HG03442 (cell line): Measurements from ENCODE around the gene OR14J1.
"Not testable (repeated sequence)": the region's sequence is repeated elsewhere in the genome, so short reads cannot be mapped to it uniquely, and the experiment has no call there.

ENCODE experiments used
- ATAC-seq: cut with Tn5 transposase; IDR thresholded peaks from one replicate; pipeline ENCODE4 v1.9.1; 2021; ENCODE audit warnings: mild to moderate bottlenecking, moderate library complexity; ENCODE audit not compliant: unreplicated experiment

Gene OR14J1

DNA sequence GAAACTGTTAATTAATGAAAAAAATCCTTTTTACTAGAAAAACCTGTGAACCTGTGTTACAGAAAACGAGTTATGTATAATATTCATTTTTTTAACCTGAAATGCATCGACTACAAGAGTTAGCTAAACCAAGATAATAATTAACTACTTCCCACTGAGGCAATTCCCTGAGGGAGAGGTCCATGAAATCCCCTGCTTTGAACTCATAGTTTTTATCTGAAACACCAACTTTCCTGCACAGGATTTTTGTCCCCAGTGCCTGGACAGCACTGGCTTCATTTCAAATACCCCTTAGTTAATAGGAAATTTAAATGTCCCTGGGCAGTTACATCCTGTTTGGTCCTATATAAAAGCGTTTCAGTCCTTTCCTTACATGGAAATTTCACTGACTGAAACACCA is at the start of gene OR14J1:
Gene OR14J1 (plus strand): TSS at position 386 of the 400 bp plus-strand sequence. CDS start 4,989 bp downstream, outside the sequence.
- ATAC-seq, result no peak

- no peak for ATAC-seq
Measured at GRCh38 chr6:29251736-29252135, 49.8 kb upstream of the OR14J1 start.

GRCh38 chr6:29255530-29255929 is 46.0 kb upstream of the OR14J1 start:
- no peak for ATAC-seq

GRCh38 chr6:29259721-29260120 is 41.8 kb upstream of the OR14J1 start:
- ATAC-seq, result no peak

DNA sequence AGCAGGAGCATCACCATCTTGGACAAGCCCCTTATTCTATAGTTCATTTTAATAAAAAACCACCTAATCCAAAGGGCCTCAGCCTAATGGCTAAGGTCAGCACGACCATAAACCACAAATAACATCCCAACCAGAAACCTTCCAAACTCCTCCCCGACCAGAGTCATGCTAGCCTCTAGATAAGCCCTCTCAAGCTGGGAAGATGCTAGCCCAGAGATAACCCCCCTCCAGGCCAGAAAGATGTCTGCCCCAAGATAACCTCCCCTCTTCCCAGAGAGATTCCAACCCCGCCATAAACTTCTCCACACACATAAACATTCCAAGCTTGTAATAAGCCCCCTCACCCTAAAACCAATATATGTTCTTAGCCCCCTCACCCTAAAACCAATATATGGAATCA is 38.5 kb upstream of the OR14J1 start:
- ATAC-seq, result no peak

- ATAC-seq, result no peak
Measured at GRCh38 chr6:29294499-29294914, 7.0 kb upstream of the OR14J1 start.

- ATAC-seq, result no peak
Measured at GRCh38 chr6:29295181-29295585, 6.3 kb upstream of the OR14J1 start.

DNA sequence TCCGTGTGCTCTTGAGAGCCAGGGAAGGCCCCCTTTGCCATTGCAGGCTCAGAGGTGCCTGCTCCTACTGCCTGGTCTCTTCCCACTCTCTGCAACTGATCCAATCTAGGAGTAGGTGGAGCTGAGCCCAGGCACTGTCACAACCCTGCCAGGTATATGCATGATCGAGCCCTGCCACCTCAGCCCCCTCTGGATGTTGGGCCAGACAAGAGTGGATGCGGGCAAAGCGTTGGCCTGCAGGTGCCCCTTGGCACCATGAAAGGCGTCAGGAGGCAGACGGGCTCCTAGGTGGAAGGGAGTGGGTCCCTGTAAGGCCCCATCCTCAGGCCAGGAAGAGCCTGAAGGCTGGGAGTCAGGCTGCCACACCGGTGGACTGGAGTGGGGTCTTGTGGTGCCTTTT is 5.9 kb upstream of the OR14J1 start:
- ATAC-seq, result no peak

DNA sequence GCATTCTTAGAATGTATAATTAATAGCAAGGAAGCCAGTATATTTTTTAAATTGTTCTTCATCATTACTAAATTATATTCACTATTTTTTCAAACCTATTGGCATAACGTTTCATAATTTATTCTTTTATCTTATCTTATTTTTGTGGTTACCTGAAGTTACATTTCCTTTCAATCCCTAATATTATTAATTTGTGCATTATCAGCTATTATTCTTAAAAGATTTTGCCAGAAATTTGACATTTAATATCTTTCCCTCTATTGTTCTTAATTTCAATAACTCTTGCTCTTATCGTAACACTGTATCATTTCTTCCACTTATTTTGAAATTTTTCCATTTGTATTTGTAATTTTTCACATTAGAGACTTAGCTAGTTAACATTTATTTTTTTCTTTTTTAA is 18.4 kb downstream of the OR14J1 start:
- no peak for ATAC-seq

DNA sequence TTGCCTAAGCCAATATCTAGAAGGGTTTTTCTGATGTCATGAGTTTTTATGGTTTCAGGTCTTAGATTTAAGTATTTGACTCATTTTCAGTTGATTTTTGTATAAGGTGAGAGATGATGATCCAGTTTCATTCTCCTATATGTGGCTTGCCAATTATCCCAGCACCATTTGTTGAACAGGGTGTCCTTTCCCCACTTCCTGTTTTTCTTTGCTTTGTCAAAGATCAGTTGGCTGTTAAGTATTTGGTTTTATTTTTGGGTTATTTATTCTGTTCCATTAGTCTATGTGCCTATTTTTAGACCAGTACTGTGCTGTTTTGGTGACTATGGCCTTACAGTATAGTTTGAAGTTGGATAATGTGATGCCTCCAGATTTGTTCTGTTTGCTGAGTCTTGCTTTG is 21.8 kb downstream of the OR14J1 start:
- ATAC-seq, result not testable (repeated sequence)

DNA sequence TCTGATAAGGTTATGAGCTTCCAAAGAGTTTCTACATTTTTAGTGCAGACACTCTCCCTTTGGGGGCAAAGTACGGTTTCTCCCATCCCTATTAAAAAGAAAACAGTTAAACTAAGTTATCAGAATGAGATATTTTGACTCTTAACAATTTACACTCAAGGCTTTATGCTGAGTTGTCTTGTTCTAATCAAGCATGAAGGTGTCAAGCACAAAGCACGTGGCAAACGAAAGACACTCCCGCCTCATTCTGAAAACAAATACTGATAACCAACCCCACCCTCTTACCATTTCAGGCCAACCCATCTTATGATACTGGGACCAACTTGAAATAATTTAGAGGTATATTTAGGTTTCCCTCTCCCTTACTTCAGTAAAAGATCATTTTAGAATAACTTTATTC is 24.3 kb downstream of the OR14J1 start:
- ATAC-seq, result no peak

DNA sequence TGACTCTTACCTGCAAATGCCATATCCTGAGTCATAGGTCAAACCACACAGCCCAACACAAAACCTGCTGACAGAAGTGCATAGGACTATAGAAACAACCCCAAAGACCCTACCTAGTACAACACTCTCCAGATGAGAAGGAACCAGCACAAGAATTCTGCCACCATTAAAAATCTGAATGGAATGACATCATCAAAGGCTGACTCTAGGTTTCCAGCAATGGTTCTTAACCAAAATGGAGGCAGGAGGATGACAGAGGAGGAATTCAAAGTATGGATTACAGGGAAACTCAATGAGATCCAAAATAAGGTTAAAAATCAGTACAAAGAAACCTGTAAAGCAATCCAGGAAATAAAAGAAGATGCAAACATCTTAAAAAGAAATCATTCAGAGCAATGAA is 31.2 kb downstream of the OR14J1 start:
- no peak for ATAC-seq

GRCh38 chr6:29336269-29336668 is 34.8 kb downstream of the OR14J1 start:
- no peak for ATAC-seq

- no peak for ATAC-seq
Measured at GRCh38 chr6:29345380-29345779, 43.9 kb downstream of the OR14J1 start.

DNA sequence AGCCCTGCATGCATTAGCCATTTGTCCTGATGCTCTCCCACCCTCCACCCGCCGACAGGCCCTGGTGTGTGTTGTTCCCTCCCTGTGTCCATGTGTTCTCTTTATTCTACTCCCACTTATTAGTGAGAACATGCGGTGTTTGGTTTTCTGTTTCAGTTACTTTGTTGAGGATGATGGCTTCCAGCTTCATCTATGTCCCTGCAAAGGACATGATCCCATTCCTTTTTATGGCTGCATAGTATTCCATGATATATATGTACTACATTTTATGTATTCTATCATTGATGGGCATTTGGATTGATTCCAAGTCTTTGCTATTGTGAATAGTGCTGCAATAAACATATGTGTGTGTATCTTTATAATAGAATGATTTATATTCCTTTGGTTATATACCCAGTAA is 47.8 kb downstream of the OR14J1 start:
- not testable (repeated sequence) for ATAC-seq

GRCh38 chr6:29354980-29355379 is 53.5 kb downstream of the OR14J1 start:
- ATAC-seq, result no peak

GRCh38 chr6:29355603-29356002 is 54.1 kb downstream of the OR14J1 start:
- ATAC-seq, result no peak
